ENCODE data around the gene CTBP1.
A peak's percentile ranks its signal among the peaks of the same experiment; 100 is the strongest.

CTBP1 gene

DNA sequence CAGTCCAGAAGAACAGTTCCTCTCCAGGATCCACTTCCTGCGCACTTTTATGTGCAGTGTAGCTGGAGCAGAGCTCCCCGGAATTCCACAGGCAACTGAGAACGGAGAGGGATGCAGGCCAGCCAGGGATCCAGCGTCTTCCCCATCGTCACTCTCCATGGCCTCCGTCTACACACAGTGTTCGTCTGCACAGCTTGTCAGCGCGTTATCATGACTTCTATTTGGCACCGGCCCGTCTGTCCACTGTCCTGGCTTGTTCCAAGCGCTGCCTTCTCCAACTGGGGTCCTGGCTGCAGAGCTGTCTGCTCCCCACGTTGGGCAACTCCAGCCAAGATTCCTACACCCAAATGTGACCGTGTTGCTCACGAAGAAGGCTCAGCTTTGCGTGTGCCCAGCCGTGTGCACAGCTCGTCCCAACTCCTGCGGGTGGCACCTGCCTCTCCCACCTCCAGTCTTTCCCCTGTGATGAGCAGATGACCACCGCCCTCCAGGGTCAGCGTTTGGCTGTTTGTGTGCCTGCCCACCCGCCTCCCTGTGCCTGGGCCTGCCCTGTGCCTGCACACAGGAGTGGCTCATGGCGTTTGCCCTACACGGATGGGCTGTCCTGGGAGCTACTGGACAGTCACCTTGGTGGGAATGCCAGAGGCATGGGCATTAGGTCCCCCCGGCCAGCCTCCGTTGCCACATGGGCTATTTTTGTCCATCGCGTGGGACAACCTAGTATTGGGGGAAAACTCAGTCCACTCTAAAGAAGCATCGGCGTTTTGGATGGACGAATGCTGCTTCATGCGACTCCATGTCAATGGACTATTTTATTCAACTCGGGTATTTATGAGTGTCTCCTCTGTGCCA, 2.2 kb upstream of the CTBP1 start:
- H3K27me3 ChIP-seq (ENCODE audit: insufficient read depth, low read length) = no peaks in the 10 kb centered on the region

DNA sequence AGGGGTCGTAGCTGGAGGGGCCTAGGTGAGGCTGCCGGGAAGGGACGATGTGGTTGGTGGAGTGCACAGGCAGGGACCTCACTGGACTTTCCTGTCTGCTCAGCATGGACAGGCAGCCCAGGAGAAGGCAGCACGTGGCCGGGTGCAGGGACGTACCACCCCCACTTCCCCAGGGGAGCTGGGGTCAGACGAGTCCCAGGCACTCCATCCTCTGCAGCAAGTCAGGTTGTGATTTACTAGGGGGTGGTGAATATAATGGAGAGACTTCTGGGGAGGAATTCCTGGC, 1.5 kb upstream of the CTBP1 start:
- Histone ChIP-seq H3K4me2 (ENCODE audit: low read length) (no peak overlapping the region), H3K36me3 (ENCODE audit: insufficient read depth, low read length) (peaks cover 16% of the 10 kb centered on the region), H3K4me1 (ENCODE audit: insufficient read depth, low read length, severe bottlenecking) (peaks cover 26% of the 10 kb centered on the region), H3K9me3 (ENCODE audit: low read length) (no peaks in the 10 kb centered on the region), H2AFZ (ENCODE audit: low read length) (no peak overlapping the region), H4K20me1 (ENCODE audit: insufficient read depth, low read length) (no peaks in the 10 kb centered on the region), H3K4me3 (ENCODE audit: low read depth, low read length, poor library complexity, severe bottlenecking) (no peak overlapping the region), H3K27ac (ENCODE audit: low read depth, low read length, poor library complexity, severe bottlenecking) (no peak overlapping the region), H3K9me2 (ENCODE audit: low read depth, low read length) (no peaks in the 10 kb centered on the region), H3K27me3 (ENCODE audit: insufficient read depth, low read length) (no peaks in the 10 kb centered on the region), H3K9ac (ENCODE audit: low read length) (no peak overlapping the region), H3K79me2 (ENCODE audit: insufficient read depth, low read length) (peaks cover 20% of the 10 kb centered on the region; the same call in 1 of the 2 replicates), H3F3A (ENCODE audit: insufficient read depth, low read length) (no peaks in the 10 kb centered on the region)
- TF ChIP-seq, protein P1, sequence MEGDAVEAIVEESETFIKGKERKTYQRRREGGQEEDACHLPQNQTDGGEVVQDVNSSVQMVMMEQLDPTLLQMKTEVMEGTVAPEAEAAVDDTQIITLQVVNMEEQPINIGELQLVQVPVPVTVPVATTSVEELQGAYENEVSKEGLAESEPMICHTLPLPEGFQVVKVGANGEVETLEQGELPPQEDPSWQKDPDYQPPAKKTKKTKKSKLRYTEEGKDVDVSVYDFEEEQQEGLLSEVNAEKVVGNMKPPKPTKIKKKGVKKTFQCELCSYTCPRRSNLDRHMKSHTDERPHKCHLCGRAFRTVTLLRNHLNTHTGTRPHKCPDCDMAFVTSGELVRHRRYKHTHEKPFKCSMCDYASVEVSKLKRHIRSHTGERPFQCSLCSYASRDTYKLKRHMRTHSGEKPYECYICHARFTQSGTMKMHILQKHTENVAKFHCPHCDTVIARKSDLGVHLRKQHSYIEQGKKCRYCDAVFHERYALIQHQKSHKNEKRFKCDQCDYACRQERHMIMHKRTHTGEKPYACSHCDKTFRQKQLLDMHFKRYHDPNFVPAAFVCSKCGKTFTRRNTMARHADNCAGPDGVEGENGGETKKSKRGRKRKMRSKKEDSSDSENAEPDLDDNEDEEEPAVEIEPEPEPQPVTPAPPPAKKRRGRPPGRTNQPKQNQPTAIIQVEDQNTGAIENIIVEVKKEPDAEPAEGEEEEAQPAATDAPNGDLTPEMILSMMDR (IDR thresholded peaks at IDR 0.05; ENCODE audit: low read length) = no peak
- TF ChIP-seq EZH2 (IDR thresholded peaks at IDR 0.05; ENCODE audit: borderline replicate concordance, low read length) = no peak

More for the DNA sequence above, 2.2 kb upstream of the CTBP1 start:
- Histone ChIP-seq H3K9me3 (ENCODE audit: low read length) (no peaks in the 10 kb centered on the region), H4K20me1 (ENCODE audit: insufficient read depth, low read length) (no peaks in the 10 kb centered on the region), H3K4me2 (ENCODE audit: low read length) (no peak overlapping the region), H3K27ac (ENCODE audit: low read depth, low read length, poor library complexity, severe bottlenecking) (no peak overlapping the region), H2AFZ (ENCODE audit: low read length) (no peak overlapping the region), H3F3A (ENCODE audit: insufficient read depth, low read length) (no peaks in the 10 kb centered on the region), H3K4me1 (ENCODE audit: insufficient read depth, low read length, severe bottlenecking) (peaks cover 24% of the 10 kb centered on the region), H3K79me2 (ENCODE audit: insufficient read depth, low read length) (peaks cover 15% of the 10 kb centered on the region; the same call in 1 of the 2 replicates), H3K9ac (ENCODE audit: low read length) (no peak overlapping the region), H3K9me2 (ENCODE audit: low read depth, low read length) (no peaks in the 10 kb centered on the region), H3K4me3 (ENCODE audit: low read depth, low read length, poor library complexity, severe bottlenecking) (no peak overlapping the region), H3K36me3 (ENCODE audit: insufficient read depth, low read length) (peaks cover 16% of the 10 kb centered on the region)
- no peak for TF ChIP-seq EZH2 (IDR thresholded peaks at IDR 0.05; ENCODE audit: borderline replicate concordance, low read length)
- TF ChIP-seq, protein P1 (IDR thresholded peaks at IDR 0.05; ENCODE audit: low read length) = no peak

DNA sequence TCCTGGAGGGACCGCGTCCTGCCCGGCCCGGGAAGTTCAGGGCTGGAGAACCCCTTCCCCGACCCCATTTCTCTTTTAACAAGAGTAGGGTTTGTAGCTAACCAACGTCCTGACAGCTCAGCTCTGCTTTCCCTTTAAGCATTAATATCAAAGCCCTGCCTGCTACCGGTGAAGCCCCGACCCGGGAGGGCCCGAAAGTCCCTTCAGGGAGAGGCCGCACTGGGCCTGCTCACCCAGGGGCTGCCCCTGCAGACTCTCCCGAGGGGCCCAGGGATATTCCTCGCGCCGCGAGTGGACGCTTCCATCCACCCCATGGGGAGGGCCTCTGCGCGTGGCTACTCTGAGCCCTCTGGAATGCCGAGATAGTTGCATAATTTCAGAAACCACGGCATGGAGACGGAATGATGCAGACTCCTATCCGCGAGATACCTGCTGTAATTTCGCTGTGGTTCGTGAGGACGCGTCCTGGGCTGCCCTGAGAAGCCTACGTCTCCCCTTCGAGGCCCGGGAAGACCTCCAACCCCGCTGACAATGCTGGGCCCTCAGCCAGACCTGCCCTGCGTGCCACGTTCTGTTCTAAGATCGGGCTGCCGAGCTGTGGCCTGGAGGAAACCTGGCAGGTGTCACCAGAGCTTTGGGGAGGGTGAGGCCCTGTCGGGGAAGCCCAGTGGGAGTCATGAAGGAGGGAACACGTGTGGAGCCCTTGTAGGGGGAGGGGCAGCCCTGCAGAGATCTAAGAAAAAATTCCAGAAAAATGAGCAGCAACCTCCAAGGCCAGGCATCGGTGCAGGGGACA, 999 bp upstream of the CTBP1 start:
- H3F3A ChIP-seq (ENCODE audit: insufficient read depth, low read length) = no peaks in the 10 kb centered on the region
- peak overlapping the region; percentile 47 for H3K27ac ChIP-seq (ENCODE audit: low read depth, low read length, poor library complexity, severe bottlenecking)
- peak overlapping the region; percentile 93 for H3K9ac ChIP-seq (ENCODE audit: low read length)
- H3K4me1 ChIP-seq (ENCODE audit: insufficient read depth, low read length, severe bottlenecking) = peaks cover 26% of the 10 kb centered on the region
- peak overlapping the region; percentile 76 for H3K4me2 ChIP-seq (ENCODE audit: low read length)
- no peaks in the 10 kb centered on the region for H3K27me3 ChIP-seq (ENCODE audit: insufficient read depth, low read length)
- TF ChIP-seq EZH2 (IDR thresholded peaks at IDR 0.05; ENCODE audit: borderline replicate concordance, low read length) = no peak
- TF ChIP-seq, protein P1 (IDR thresholded peaks at IDR 0.05; ENCODE audit: low read length) = no peak
- no peaks in the 10 kb centered on the region for H4K20me1 ChIP-seq (ENCODE audit: insufficient read depth, low read length)
- no peak overlapping the region for H2AFZ ChIP-seq (ENCODE audit: low read length)
- no peaks in the 10 kb centered on the region for H3K9me3 ChIP-seq (ENCODE audit: low read length)
- peaks cover 20% of the 10 kb centered on the region; the same call in 1 of the 2 replicates for H3K79me2 ChIP-seq (ENCODE audit: insufficient read depth, low read length)
- peaks cover 16% of the 10 kb centered on the region for H3K36me3 ChIP-seq (ENCODE audit: insufficient read depth, low read length)
- H3K4me3 ChIP-seq (ENCODE audit: low read depth, low read length, poor library complexity, severe bottlenecking) = peak overlapping the region; percentile 67
- no peaks in the 10 kb centered on the region for H3K9me2 ChIP-seq (ENCODE audit: low read depth, low read length)

Data from OCI-LY1 (cell line).